Coronary artery (tissue), 2 donors: ENCODE measurements around the gene CKMT2.
"Not testable (repeated sequence)": the region's sequence is repeated elsewhere in the genome, so short reads cannot be mapped to it uniquely, and the experiment has no call there.

Experiments used
- DNase-seq: peaks from one replicate; pipeline ENCODE4 v3.0.0-alpha.2; 2017; ENCODE audit warnings: low spot score
- H3K27ac ChIP-seq, 2 donors: fragments of 200-600 bp; sonication (generic); one replicate each; pipeline ENCODE4 v1.5.1; 2016 to 2019
- H3K4me3 ChIP-seq: fragments of 200-600 bp; sonication (generic); 2 replicates; pipeline ENCODE4 v1.5.1; 2016; ENCODE audit warnings: mild to moderate bottlenecking, moderate library complexity
- TF ChIP-seq, protein P1 (sequence below): fragments of 200-600 bp; sonication (generic); IDR thresholded peaks from one replicate; pipeline ENCODE4 v1.5.1; 2019; ENCODE audit warnings: antibody characterized with exemption

The CKMT2 gene

DNA sequence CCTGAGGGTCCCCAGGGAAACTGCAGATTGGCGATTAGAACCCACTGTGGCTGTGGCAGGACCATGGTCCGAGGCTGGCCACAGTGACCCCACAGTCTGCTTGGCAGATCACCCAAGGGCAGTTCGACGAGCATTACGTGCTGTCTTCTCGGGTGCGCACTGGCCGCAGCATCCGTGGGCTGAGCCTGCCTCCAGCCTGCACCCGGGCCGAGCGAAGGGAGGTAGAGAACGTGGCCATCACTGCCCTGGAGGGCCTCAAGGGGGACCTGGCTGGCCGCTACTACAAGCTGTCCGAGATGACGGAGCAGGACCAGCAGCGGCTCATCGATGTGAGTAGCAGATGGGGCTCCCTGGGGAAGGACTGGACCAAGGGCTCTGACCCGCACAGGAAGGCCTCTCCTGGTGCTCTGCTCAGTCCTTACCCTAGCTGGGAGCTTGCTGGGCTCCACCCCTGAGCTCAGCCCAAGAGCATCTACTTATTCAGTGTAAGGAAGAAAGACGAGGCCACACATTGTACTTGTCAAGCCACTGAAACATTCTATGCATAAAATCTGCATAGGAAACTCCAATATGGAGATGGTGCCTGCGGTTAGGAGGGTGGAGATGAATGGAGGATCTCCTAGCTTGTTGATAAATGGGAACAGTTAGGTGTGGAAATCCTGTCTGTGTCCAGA is 21.9 kb downstream of the CKMT2 start:
- Histone ChIP-seq H3K4me3 (no peak overlapping the region), H3K27ac (no peak overlapping the region)
- DNase-seq = no peak
- TF ChIP-seq, protein P1, sequence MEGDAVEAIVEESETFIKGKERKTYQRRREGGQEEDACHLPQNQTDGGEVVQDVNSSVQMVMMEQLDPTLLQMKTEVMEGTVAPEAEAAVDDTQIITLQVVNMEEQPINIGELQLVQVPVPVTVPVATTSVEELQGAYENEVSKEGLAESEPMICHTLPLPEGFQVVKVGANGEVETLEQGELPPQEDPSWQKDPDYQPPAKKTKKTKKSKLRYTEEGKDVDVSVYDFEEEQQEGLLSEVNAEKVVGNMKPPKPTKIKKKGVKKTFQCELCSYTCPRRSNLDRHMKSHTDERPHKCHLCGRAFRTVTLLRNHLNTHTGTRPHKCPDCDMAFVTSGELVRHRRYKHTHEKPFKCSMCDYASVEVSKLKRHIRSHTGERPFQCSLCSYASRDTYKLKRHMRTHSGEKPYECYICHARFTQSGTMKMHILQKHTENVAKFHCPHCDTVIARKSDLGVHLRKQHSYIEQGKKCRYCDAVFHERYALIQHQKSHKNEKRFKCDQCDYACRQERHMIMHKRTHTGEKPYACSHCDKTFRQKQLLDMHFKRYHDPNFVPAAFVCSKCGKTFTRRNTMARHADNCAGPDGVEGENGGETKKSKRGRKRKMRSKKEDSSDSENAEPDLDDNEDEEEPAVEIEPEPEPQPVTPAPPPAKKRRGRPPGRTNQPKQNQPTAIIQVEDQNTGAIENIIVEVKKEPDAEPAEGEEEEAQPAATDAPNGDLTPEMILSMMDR = no peak

DNA sequence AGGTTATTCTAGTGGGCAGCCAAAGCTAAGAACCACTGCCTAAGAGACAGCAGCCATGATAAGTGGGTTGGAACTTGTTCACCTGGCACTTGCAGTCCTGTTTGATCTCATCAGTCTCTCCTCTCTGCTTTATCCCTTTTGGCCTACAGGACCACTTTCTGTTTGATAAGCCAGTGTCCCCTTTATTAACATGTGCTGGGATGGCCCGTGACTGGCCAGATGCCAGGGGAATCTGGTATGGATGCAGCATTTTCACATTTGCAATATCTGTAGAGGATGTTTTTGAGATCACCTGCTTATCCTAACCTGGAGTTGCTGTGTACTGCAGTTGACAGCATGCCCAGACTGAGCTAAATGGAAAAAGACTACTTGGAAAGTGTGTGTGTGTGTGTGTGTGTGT is 23.6 kb downstream of the CKMT2 start:
- TF ChIP-seq, protein P1 = no peak
- no peak overlapping the region for H3K27ac ChIP-seq

DNA sequence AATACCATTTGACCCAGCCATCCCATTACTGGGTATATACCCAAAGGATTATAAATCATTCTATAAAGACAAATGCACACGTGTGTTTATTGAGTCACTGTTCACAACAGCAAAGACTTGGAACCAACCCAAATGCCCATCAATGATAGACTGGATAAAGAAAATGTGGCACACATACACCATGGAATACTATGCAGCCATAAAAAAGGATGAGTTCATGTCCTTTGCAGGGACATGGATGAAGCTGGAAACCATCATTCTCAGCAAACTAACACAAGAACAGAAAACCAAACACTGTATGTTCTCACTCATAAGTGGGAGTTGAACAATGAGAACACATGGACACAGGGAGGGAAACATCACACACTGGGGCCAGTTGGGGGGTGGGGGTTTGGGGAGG is 29.7 kb downstream of the CKMT2 start:
- DNase-seq, H3K4me3 ChIP-seq, H3K27ac ChIP-seq: not testable (repeated sequence)

More for the DNA sequence above, 23.6 kb downstream of the CKMT2 start:
- no peak for DNase-seq
- H3K4me3 ChIP-seq = no peak overlapping the region

DNA sequence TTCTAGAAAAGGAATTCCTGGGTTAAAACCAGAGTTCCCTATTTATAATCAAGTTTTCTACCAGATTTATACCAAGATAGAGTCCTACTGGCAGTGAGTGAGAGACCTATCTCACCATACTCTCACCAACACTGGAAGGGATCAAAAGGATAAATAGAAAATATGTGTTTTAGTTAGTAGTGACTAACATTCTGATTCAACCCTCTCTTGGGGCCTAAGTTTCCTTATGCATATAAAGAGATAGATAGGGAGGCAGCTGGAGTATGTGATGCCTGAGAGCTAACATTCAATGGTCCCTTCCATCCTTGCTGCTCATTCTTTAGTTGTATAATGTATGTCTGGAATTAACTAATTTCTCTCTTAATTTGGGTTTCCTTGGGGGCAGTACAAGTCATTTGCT is 32.0 kb downstream of the CKMT2 start:
- TF ChIP-seq, protein P1 = no peak
- Histone ChIP-seq H3K4me3 (no peak overlapping the region), H3K27ac (no peak overlapping the region)
- no peak for DNase-seq

DNA sequence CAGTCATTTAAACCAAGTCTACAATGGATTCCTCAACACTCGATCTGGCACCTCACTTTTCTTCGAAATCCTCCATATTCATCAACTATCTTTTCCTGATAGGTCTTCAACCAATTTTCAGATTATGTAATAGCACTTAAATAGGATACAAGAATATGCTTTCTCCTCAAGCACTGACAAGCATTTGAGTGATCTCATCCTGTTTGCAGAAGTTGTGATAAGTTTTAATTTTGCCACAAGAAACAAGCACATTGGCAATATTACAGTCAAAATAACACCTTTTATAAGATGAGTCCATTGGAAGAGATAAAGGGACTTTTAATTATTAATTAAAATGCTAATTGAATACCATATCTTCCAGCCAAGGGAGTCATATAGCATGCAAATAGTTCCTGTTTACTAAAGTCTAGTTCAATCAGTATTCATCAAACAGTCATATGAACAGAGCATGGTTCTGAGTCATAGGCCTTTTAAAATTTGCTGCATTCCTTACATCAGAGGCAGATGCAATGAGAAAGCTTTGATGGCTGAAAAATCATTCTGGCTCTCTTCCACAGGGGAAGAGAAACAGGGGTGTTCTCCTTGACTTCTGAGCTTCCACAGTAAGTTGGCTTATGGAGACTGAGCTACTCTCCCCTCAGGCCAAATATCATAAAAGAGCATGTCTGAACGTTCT is 35.5 kb downstream of the CKMT2 start:
- no peak for DNase-seq
- TF ChIP-seq, protein P1 = no peak
- Histone ChIP-seq H3K4me3 (no peak overlapping the region), H3K27ac (no peak overlapping the region)

DNA sequence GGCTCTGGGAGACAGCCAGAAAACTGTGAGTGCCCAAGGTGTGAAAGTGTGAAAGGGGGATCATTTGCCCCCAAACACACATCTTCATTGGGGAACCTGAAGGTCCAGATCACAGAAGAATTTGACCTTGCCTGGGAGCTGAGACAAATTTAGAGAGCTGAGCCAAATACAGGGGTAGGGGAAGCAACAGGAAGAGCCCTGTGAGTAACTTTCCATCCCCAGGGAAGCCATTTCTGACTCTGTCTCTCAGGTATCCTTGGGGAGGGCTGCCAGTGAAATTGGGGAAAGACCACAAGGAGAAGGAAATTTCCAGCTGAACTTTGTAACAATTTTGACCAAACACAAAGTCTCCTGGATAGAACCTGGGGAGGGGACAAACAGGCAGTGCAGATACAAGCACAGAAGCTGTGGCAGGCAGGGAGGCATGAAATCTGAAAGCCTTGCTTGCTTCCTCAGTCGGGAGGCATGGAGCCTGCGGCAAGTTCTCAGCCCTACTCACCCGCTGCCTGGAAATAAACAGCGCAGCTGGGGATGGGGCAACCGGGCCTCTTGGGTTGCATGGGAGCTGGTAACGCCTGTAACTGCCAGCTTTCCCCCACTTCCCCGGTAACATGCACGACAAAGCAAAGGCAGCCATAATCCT is 36.8 kb downstream of the CKMT2 start:
- no peak for DNase-seq
- TF ChIP-seq, protein P1 = no peak
- H3K4me3 ChIP-seq = no peak overlapping the region
- H3K27ac ChIP-seq = no peak overlapping the region

DNA sequence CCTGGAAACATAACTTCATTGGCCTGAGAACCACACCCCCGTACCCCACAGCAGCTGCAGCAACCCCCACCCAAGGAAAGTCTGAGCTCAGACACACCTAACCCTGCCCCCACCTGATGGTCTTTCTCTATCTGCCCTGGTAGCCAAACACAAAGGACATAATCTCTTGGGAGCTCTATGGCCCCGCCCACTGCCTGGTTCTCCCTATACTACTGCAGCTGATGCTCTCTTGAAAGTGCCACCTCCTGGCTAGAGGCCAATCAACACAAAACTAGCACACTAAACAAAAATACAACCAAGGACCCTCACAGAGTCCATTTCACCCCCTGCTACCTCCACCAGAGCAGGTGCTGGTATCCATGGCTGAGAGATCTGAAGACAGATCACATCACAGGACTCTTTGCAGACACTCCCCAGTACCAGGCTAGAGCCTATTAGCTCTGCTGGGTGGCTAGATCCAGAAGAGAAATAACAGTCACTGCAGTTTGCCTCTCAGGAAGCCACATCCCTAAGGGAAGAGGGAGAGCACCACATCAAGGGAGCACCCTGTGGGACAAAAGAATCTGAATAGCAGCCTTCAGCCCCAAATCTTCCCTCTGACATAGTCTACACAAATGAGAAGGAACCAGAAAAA is 37.4 kb downstream of the CKMT2 start:
- not testable (repeated sequence) for H3K4me3 ChIP-seq, DNase-seq, H3K27ac ChIP-seq
